B cell (primary cell): ENCODE data around the gene GPR183. TPM values are rescaled to one million over a fixed set of nuclear protein-coding genes. Genes with fewer than 3 reads are reported as not detected.

Experiments used
- ATAC-seq: fragments of 200-7000 bp; cut with Tn5 transposase; one replicate; pipeline ENCODE4 v1.10.0; 2021; ENCODE audit warnings: low read depth, mild to moderate bottlenecking, moderate number of reproducible peaks, moderate library complexity
- CTCF ChIA-PET: fragments of 350-600 bp; sonication (Branson Sonifier 250); formaldehyde crosslinking; loops from one replicate; lab custom pipeline; 2021; ENCODE audit warnings: antibody characterized with exemption, inconsistent platforms; lab: Charles Lee
- POLR2A ChIA-PET: fragments of 350-600 bp; sonication (Branson Sonifier 250); formaldehyde crosslinking; loops from one replicate; lab custom pipeline; 2021; ENCODE audit warnings: antibody characterized with exemption; lab: Charles Lee
- DNase-seq: peaks from one replicate; pipeline ENCODE4 v3.0.0; 2013
- H2AFZ ChIP-seq: 2 replicates; pipeline ENCODE4 v1.6.1; 2012; ENCODE audit warnings: mild to moderate bottlenecking, low read depth, low read length; ENCODE audit not compliant: insufficient read depth, poor library complexity, severe bottlenecking
- H3K27ac ChIP-seq, 2 donors: 1 replicate in 1 of 2; 2 replicates in 1 of 2; pipeline ENCODE4 v1.5.1; 2012 to 2013; ENCODE audit warnings: low read length in 2 of 2, mild to moderate bottlenecking in 2 of 2, moderate library complexity in 1 of 2
- H3K27me3 ChIP-seq, 4 experiments: fragments of 200-600 bp in 1 of 4; sonication (generic) in 1 of 4; replicated peaks in 1 of 4; 1 replicate in 2 of 4; 2 replicates in 2 of 4; pipeline versions ENCODE4 v1.6.1 to v1.7.0; 2013 to 2016; ENCODE audit warnings: low read length in 3 of 4, mild to moderate bottlenecking in 2 of 4, mixed read lengths in 1 of 4, moderate library complexity in 1 of 4; ENCODE audit not compliant: insufficient read depth in 4 of 4, control insufficient read depth in 3 of 4; ENCODE audit errors: control extremely low read depth in 1 of 4
- H3K36me3 ChIP-seq, 2 experiments: replicated peaks in 1 of 2; 1 replicate in 1 of 2; 2 replicates in 1 of 2; pipeline versions ENCODE4 v1.6.1 to v1.7.1; 2013; ENCODE audit warnings: low read length in 1 of 2; ENCODE audit not compliant: insufficient read depth in 2 of 2, control insufficient read depth in 1 of 2; ENCODE audit errors: control extremely low read depth in 1 of 2, extremely low read depth in 1 of 2
- H3K4me1 ChIP-seq, 2 donors: fragments of 200-600 bp in 1 of 2; sonication (generic) in 1 of 2; 1 replicate in 1 of 2; 2 replicates in 1 of 2; pipeline versions ENCODE4 v1.5.1 to v1.6.1; 2013 to 2017; ENCODE audit warnings: low read length in 2 of 2; ENCODE audit not compliant: control insufficient read depth in 2 of 2, insufficient read depth in 2 of 2
- H3K4me2 ChIP-seq: replicated peaks from 2 replicates; pipeline ENCODE3; 2012; ENCODE audit warnings: mild to moderate bottlenecking, low read depth, low read length; ENCODE audit not compliant: poor library complexity, severe bottlenecking
- H3K4me3 ChIP-seq, 5 experiments: fragments of 200-600 bp in 1 of 5; sonication (generic) in 1 of 5; 1 replicate in 3 of 5; 2 replicates in 2 of 5; pipeline versions ENCODE4 v1.5.1 to v1.7.0; 2011 to 2016; ENCODE audit warnings: low read length in 4 of 5, mild to moderate bottlenecking in 4 of 5, low read depth in 2 of 5, control low read depth in 1 of 5, moderate library complexity in 1 of 5; ENCODE audit not compliant: insufficient read depth in 1 of 5; ENCODE audit errors: control extremely low read depth in 1 of 5, extremely low read depth in 1 of 5
- H3K79me2 ChIP-seq: fragments of 200-600 bp; sonication (generic); one replicate; pipeline ENCODE4 v1.6.0; 2016; ENCODE audit warnings: low read length; ENCODE audit not compliant: control insufficient read depth, insufficient read depth
- H3K9ac ChIP-seq: fragments of 200-600 bp; sonication (generic); 2 replicates; pipeline ENCODE4 v1.6.1; 2017; ENCODE audit warnings: mild to moderate bottlenecking, low read length, moderate library complexity
- H3K9me3 ChIP-seq, 3 donors: one replicate each; pipeline versions ENCODE4 v1.6.1 to v1.7.1; 2013; ENCODE audit warnings: low read length in 2 of 3; ENCODE audit not compliant: control insufficient read depth in 2 of 3, insufficient read depth in 1 of 3; ENCODE audit errors: control extremely low read depth in 1 of 3
- H4K20me1 ChIP-seq: 2 replicates; pipeline ENCODE4 v1.6.0; 2012; ENCODE audit warnings: mild to moderate bottlenecking, low read length; ENCODE audit not compliant: insufficient read depth, control insufficient read depth, poor library complexity, severe bottlenecking
- H3K27ac Mint-ChIP-seq: one replicate; pipeline ENCODE4 v1.8.0; 2021; ENCODE audit warnings: mixed read lengths
- H3K27me3 Mint-ChIP-seq: one replicate; pipeline ENCODE4 v1.8.0; 2021; ENCODE audit warnings: mixed read lengths
- H3K4me1 Mint-ChIP-seq: one replicate; pipeline ENCODE4 v1.8.0; 2021; ENCODE audit warnings: mixed read lengths
- H3K4me3 Mint-ChIP-seq: one replicate; pipeline ENCODE4 v1.8.0; 2021; ENCODE audit warnings: mixed read lengths
- H3K9me3 Mint-ChIP-seq: one replicate; pipeline ENCODE4 v1.8.0; 2022; ENCODE audit warnings: mixed read lengths; ENCODE audit not compliant: insufficient read depth
- EZH2 ChIP-seq: IDR thresholded peaks from 2 replicates; pipeline ENCODE4 v1.6.1; 2012; ENCODE audit warnings: borderline replicate concordance, low read depth, mild to moderate bottlenecking, moderate library complexity, low read length; ENCODE audit not compliant: insufficient read depth, poor library complexity, severe bottlenecking
- WGBS: methylation state at CpG from one replicate; pipeline ENCODE4 v1.1.5; 2013; ENCODE audit warnings: missing lambda C conversion rate; ENCODE audit not compliant: insufficient coverage; 5-methylcytosine and 5-hydroxymethylcytosine counted together
- intact Hi-C: fragments of 100-400 bp; cut with micrococcal nuclease; formaldehyde crosslinking; loops from one replicate; pipeline ENCODE4 v1.10.0; 2022
- polyA plus RNA-seq: library from polyadenylated mRNA; depleted of rRNA; stranded (reverse); fragments of >200 nt; gene quantifications from 2 replicates; pipeline ENCODE4 v1.2.3, GENCODE V29; 2012
- total RNA-seq, 2 donors: library from RNA; stranded (reverse); fragments of 120-200 nt in 1 of 2; gene quantifications; 1 replicate in 1 of 2; 2 replicates in 1 of 2; pipeline versions ENCODE4 v1.2.3 to v1.2.4, GENCODE V29; 2013 to 2022
- TF ChIP-seq, protein P1 (sequence below): fragments of 200-600 bp; IDR thresholded peaks from one replicate; pipeline ENCODE4 v1.8.0; 2022; ENCODE audit warnings: antibody characterized with exemption, mild to moderate bottlenecking

The GPR183 gene
- total and polyA plus RNA-seq, 2 donors (not counting 1 experiment from before 2014, with no cell fraction given): 150 to 256 TPM

DNA sequence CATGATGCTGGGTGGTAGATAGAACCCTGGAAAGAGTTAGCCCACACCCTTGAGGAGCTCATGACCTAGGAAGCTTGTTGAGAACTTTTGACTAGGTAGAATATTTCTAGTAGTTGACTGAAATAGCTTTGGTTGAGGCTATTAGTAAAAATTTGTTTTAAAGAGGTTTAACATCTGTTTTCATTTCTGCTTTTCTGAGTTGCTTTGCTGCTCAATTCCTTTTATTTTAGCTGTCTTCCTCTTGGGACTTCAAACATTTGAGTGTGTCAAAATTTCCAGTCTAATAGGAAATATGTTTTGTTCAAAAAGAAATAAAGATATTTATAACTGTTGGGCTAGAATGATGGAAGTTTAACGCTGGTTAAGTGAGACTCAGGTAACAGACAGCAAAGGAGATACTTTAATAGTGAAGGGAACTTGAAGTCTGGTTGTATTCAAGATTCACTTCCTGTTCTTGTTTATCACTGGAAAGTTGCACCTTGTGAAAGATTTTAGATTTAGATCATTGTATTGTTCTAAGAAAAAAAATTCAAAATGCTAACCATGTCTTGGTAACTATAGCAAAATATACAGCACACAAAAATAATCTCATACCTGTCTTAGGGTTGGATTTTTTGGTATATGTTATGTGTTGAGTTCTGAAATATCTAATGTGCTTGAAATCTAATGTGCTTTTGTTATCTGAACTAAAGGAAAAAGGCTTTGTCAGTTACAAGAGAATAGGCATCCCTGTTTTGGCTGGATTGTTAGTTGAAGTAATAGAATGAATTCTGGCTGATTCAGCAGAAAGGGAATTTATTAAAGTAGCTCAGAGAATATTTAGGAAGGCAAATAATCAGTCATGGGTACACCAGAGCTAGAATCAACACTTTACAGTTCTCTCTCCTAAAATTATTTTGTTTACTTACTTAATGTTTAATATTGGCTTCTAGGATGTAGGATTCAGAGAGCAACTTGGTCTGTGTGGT is 24.7 kb downstream of the GPR183 start:
- peak overlapping the region; percentile 95 for H3K27ac Mint-ChIP-seq
- H3K9me3 ChIP-seq: no peaks in the 10 kb centered on the region
- intact Hi-C loops: loop anchor here (1.0 to 5.0 kb wide), 7 partner anchors 12 to 260 kb away; partner anchors contain the start of genes GPR183 and TM9SF2
- H3K9ac ChIP-seq: peak overlapping the region; percentile 41
- no peak overlapping the region for H2AFZ ChIP-seq
- H3K36me3 ChIP-seq: peaks cover 0 to 9% of the 10 kb centered on the region in 2 experiments
- peaks cover 76% of the 10 kb centered on the region for H3K79me2 ChIP-seq
- H3K27me3 Mint-ChIP-seq: no peaks in the 10 kb centered on the region
- H3K4me3 Mint-ChIP-seq: peak overlapping the region; percentile 73
- TF ChIP-seq EZH2: no peak
- TF ChIP-seq, protein P1, sequence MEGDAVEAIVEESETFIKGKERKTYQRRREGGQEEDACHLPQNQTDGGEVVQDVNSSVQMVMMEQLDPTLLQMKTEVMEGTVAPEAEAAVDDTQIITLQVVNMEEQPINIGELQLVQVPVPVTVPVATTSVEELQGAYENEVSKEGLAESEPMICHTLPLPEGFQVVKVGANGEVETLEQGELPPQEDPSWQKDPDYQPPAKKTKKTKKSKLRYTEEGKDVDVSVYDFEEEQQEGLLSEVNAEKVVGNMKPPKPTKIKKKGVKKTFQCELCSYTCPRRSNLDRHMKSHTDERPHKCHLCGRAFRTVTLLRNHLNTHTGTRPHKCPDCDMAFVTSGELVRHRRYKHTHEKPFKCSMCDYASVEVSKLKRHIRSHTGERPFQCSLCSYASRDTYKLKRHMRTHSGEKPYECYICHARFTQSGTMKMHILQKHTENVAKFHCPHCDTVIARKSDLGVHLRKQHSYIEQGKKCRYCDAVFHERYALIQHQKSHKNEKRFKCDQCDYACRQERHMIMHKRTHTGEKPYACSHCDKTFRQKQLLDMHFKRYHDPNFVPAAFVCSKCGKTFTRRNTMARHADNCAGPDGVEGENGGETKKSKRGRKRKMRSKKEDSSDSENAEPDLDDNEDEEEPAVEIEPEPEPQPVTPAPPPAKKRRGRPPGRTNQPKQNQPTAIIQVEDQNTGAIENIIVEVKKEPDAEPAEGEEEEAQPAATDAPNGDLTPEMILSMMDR: no peak
- ATAC-seq (peak; percentile 62), DNase-seq (peak; percentile 80)
- H3K27ac ChIP-seq: peak overlapping the region; percentile 85 to 89
- H3K4me3 ChIP-seq: peak overlapping the region in 3 of 5 experiments; percentile 15 to 32 (median 31)
- H3K4me2 ChIP-seq: peak overlapping the region; percentile 71
- no peaks in the 10 kb centered on the region for H4K20me1 ChIP-seq
- H3K9me3 Mint-ChIP-seq: no peaks in the 10 kb centered on the region
- ChIA-PET POLR2A (interaction anchor here (1.0 to 2.1 kb wide), 6 partner anchors 12 to 94 kb away, joined by 3 to 23 read pairs (median 5); no protein-coding TSS in a partner anchor), CTCF (interaction anchor here (0.6 to 9.6 kb wide), 20 partner anchors 11 to 221 kb away, joined by 3 to 164 read pairs (median 5); partner anchors contain the start of gene GPR183)
- peaks cover 91 to 92% of the 10 kb centered on the region in 2 donors for H3K4me1 ChIP-seq
- no peaks in the 10 kb centered on the region for H3K27me3 ChIP-seq
- H3K4me1 Mint-ChIP-seq: peaks cover 89% of the 10 kb centered on the region
- WGBS: 0% methylated on average over 1 of the region's 1 CpG
